ENCODE data around the gene OR2T8.

Gene OR2T8

GRCh38 chr1:247961791-247962190, 41.7 kb downstream of the OR2T8 start:
- DNase-seq (ENCODE audit: low read depth, low spot score), result no peak

- no peak for DNase-seq (ENCODE audit: low read depth, low spot score)
These were observed 43.0 kb downstream of the OR2T8 start for GRCh38 chr1:247962911-247963588.

GRCh38 chr1:247964933-247965332, 44.9 kb downstream of the OR2T8 start, which contains the start of gene OR2AK2:
TSS of gene OR2AK2 (plus strand) at chr1:247965233. CDS start at chr1:247965377, 144 bp downstream.
- DNase-seq (ENCODE audit: low read depth, low spot score), result no peak

- DNase-seq (ENCODE audit: low read depth, low spot score), result no peak
These were observed 46.6 kb downstream of the OR2T8 start for GRCh38 chr1:247966532-247967204.

Data from activated naive CD8-positive, alpha-beta T cell treated with anti-CD3 and anti-CD28 coated beads, Interleukin-2, amount 50 U/mL, for 16 hours (primary cell).